Stimulated activated CD8-positive, alpha-beta memory T cell treated with anti-CD3 and anti-CD28 coated beads, Interleukin-7, amount 100 ng/mL, for 1 hour (primary cell): Measurements from ENCODE around the gene RGCC.
A peak's percentile ranks its signal among the peaks of the same experiment; 100 is the strongest.

Experiments
- DNase-seq, 2 donors: peaks; one replicate each; pipeline ENCODE4 v3.0.0-alpha.2; 2020; ENCODE audit warnings: low read depth in 2 of 2

RGCC gene

GRCh38 chr13:41453620-41454019 lies 3.7 kb upstream of the RGCC start:
- DNase-seq, result no peak

GRCh38 chr13:41454170-41454569 lies 3.2 kb upstream of the RGCC start:
- no peak for DNase-seq

GRCh38 chr13:41455725-41456419 lies 1.5 kb upstream of the RGCC start:
- DNase-seq, result no peak

GRCh38 chr13:41457589-41458186 lies 338 bp downstream of the RGCC start:
- DNase-seq, result no peak

- no peak for DNase-seq
These were observed 924 bp downstream of the RGCC start for GRCh38 chr13:41458187-41458760.

GRCh38 chr13:41458761-41459431 lies 1.5 kb downstream of the RGCC start:
- DNase-seq, result peak in 1 of 2 donors; percentile 42

GRCh38 chr13:41459432-41460073 lies 2.2 kb downstream of the RGCC start:
- no peak for DNase-seq

GRCh38 chr13:41460074-41460465 lies 2.7 kb downstream of the RGCC start:
- no peak for DNase-seq

- no peak for DNase-seq
These were observed 3.6 kb downstream of the RGCC start for GRCh38 chr13:41460930-41461329.

- no peak for DNase-seq
These were observed 4.3 kb downstream of the RGCC start for GRCh38 chr13:41461527-41462139.

GRCh38 chr13:41462427-41462826 lies 5.1 kb downstream of the RGCC start:
- no peak for DNase-seq

GRCh38 chr13:41463838-41464602 lies 6.7 kb downstream of the RGCC start:
- DNase-seq, result no peak

- DNase-seq, result peak; percentile 64 to 69
These were observed 8.0 kb downstream of the RGCC start for GRCh38 chr13:41465241-41465847.

- no peak for DNase-seq
These were observed 8.6 kb downstream of the RGCC start for GRCh38 chr13:41465898-41466320.

- no peak for DNase-seq
These were observed 10.1 kb downstream of the RGCC start for GRCh38 chr13:41467425-41467945.

- no peak for DNase-seq
These were observed 11.3 kb downstream of the RGCC start for GRCh38 chr13:41468631-41469030.

GRCh38 chr13:41470196-41470595 lies 12.8 kb downstream of the RGCC start:
- no peak for DNase-seq

- DNase-seq, result no peak
These were observed 14.4 kb downstream of the RGCC start for GRCh38 chr13:41471785-41472184.

- DNase-seq, result no peak
These were observed 29.9 kb downstream of the RGCC start for GRCh38 chr13:41487222-41487621.

- DNase-seq, result no peak
These were observed 30.8 kb downstream of the RGCC start for GRCh38 chr13:41488124-41488523.
